Ascending aorta (tissue), 2 donors: ENCODE results near the gene PAX8. TPM values are rescaled to one million over a fixed set of nuclear protein-coding genes. Genes with fewer than 3 reads are reported as not detected.
A peak's percentile ranks its signal among the peaks of the same experiment; 100 is the strongest.

Experiments
- DNase-seq, 2 donors: peaks; one replicate each; pipeline ENCODE4 v3.0.0-alpha.2; 2019; ENCODE audit warnings: low spot score in 2 of 2
- H3K27ac ChIP-seq, 2 donors: fragments of 200-600 bp; sonication (generic); one replicate each; pipeline ENCODE4 v1.5.1; 2016 to 2017; ENCODE audit warnings: mild to moderate bottlenecking in 1 of 2
- H3K27me3 ChIP-seq: fragments of 200-600 bp; sonication (generic); one replicate; pipeline ENCODE4 v1.5.1; 2017
- H3K36me3 ChIP-seq, 2 donors: fragments of 200-600 bp; sonication (generic); one replicate each; pipeline ENCODE4 v1.5.1; 2016
- H3K4me1 ChIP-seq, 2 donors: fragments of 200-600 bp; sonication (generic); one replicate each; pipeline ENCODE4 v1.5.1; 2016 to 2017; ENCODE audit warnings: mild to moderate bottlenecking in 1 of 2
- H3K4me3 ChIP-seq, 2 donors: fragments of 200-600 bp; sonication (generic); one replicate each; pipeline ENCODE4 v1.5.1; 2016 to 2017; ENCODE audit warnings: mild to moderate bottlenecking in 1 of 2
- H3K9me3 ChIP-seq, 2 donors: fragments of 200-600 bp; sonication (generic); one replicate each; pipeline ENCODE4 v1.5.1; 2016
- CTCF ChIP-seq, 3 experiments: fragments of 200-600 bp in 2 of 3; fragments of 450-650 bp in 1 of 3; sonication (generic) in 2 of 3; IDR thresholded peaks; one replicate each; pipeline ENCODE4 v1.5.1; 2016 to 2019; ENCODE audit warnings: antibody characterized with exemption in 3 of 3, mild to moderate bottlenecking in 1 of 3, moderate library complexity in 1 of 3
- intact Hi-C: fragments of 100-400 bp; cut with DNase I; formaldehyde crosslinking; loops from one replicate; pipeline ENCODE4 v1.15.1; 2023
- total RNA-seq: library from RNA; depleted of rRNA; stranded (reverse); fragments of >200 nt; gene quantifications from one replicate; pipeline ENCODE4 v1.1.0, GENCODE V29; 2016

The PAX8 gene
- total RNA-seq, 1 donor from 2014 or later = 0.11 TPM

GRCh38 chr2:113255140-113256070, 23.3 kb downstream of the PAX8 start:
- no peaks in the 10 kb centered on the region for H3K27me3 ChIP-seq
- H3K36me3 ChIP-seq = no peaks in the 10 kb centered on the region
- intact Hi-C loops = no loop called here
- H3K4me1 ChIP-seq = peaks cover 0 to 5% of the 10 kb centered on the region in 2 donors
- no peak overlapping the region for H3K27ac ChIP-seq
- TF ChIP-seq CTCF (IDR thresholded peaks at IDR 0.05) = no peak
- no peaks in the 10 kb centered on the region for H3K9me3 ChIP-seq
- DNase-seq = no peak
- H3K4me3 ChIP-seq = no peak overlapping the region

- Histone ChIP-seq H3K36me3 (no peaks in the 10 kb centered on the region), H3K9me3 (no peaks in the 10 kb centered on the region), H3K4me3 (no peak overlapping the region), H3K4me1 (peaks cover 0 to 5% of the 10 kb centered on the region in 2 donors), H3K27me3 (no peaks in the 10 kb centered on the region), H3K27ac (no peak overlapping the region)
- TF ChIP-seq CTCF (IDR thresholded peaks at IDR 0.05) = no peak
- DNase-seq = no peak
- intact Hi-C loops = no loop called here
These were observed 25.3 kb downstream of the PAX8 start for GRCh38 chr2:113253453-113253852.

GRCh38 chr2:113252047-113252590, 26.6 kb downstream of the PAX8 start:
- no peaks in the 10 kb centered on the region for H3K9me3 ChIP-seq
- intact Hi-C loops = no loop called here
- no peak for TF ChIP-seq CTCF (IDR thresholded peaks at IDR 0.05)

GRCh38 chr2:113251118-113251517, 27.6 kb downstream of the PAX8 start:
- Histone ChIP-seq H3K27me3 (no peaks in the 10 kb centered on the region), H3K27ac (no peak overlapping the region), H3K4me1 (no peaks in the 10 kb centered on the region), H3K9me3 (no peaks in the 10 kb centered on the region), H3K4me3 (no peak overlapping the region), H3K36me3 (no peaks in the 10 kb centered on the region)
- no peak for DNase-seq
- intact Hi-C loops = no loop called here
- no peak for TF ChIP-seq CTCF (IDR thresholded peaks at IDR 0.05)

More at GRCh38 chr2:113252047-113252590, 26.6 kb downstream of the PAX8 start:
- H3K27ac ChIP-seq = no peak overlapping the region
- no peak for DNase-seq
- no peaks in the 10 kb centered on the region for H3K4me1 ChIP-seq
- H3K27me3 ChIP-seq = no peaks in the 10 kb centered on the region
- H3K4me3 ChIP-seq = no peak overlapping the region
- H3K36me3 ChIP-seq = no peaks in the 10 kb centered on the region

- no peak overlapping the region for H3K27ac ChIP-seq
- TF ChIP-seq CTCF (IDR thresholded peaks at IDR 0.05) = peak; percentile 82 to 96 (median 84)
- H3K4me3 ChIP-seq = no peak overlapping the region
- H3K4me1 ChIP-seq = no peaks in the 10 kb centered on the region
- no peaks in the 10 kb centered on the region for H3K36me3 ChIP-seq
- no peaks in the 10 kb centered on the region for H3K9me3 ChIP-seq
- no peaks in the 10 kb centered on the region for H3K27me3 ChIP-seq
- intact Hi-C loops = loop anchor here (1.0 to 5.0 kb wide), 3 partner anchors 50 to 138 kb away; no protein-coding TSS in a partner anchor
- DNase-seq = peak; percentile 46 to 91
These were observed 29.5 kb downstream of the PAX8 start for GRCh38 chr2:113248997-113249770.
